GM18951 (cell line): ENCODE data around the gene GJB5.

Source experiments
- POLR2A ChIP-seq: IDR thresholded peaks from 4 replicates; pipeline ENCODE4 v1.6.1; 2011; ENCODE audit warnings: mild to moderate bottlenecking; ENCODE audit not compliant: insufficient read length, insufficient read depth; ENCODE audit errors: extremely low read depth
- in situ Hi-C: fragments of 300-500 bp; cut with MboI; formaldehyde crosslinking; loops from one replicate; pipeline ENCODE4 v1.12.0; 2022; ENCODE audit warnings: low sequenced_read_pairs, mixed read lengths, inconsistent platforms; ENCODE audit not compliant: unreplicated experiment

Gene GJB5

GRCh38 chr1:34774957-34775356 lies 20.1 kb downstream of the GJB5 start:
- in situ Hi-C loops: no loop called here
- TF ChIP-seq POLR2A: no peak

- TF ChIP-seq POLR2A: no peak
- in situ Hi-C loops: no loop called here
Measured at GRCh38 chr1:34776911-34777310, 22.1 kb downstream of the GJB5 start.

- in situ Hi-C loops: no loop called here
- no peak for TF ChIP-seq POLR2A
Measured at GRCh38 chr1:34777519-34778321, 22.9 kb downstream of the GJB5 start.

GRCh38 chr1:34778381-34778780 lies 23.5 kb downstream of the GJB5 start:
- in situ Hi-C loops: no loop called here
- no peak for TF ChIP-seq POLR2A

GRCh38 chr1:34779005-34779404 lies 24.2 kb downstream of the GJB5 start:
- in situ Hi-C loops: no loop called here
- no peak for TF ChIP-seq POLR2A

- no peak for TF ChIP-seq POLR2A
- in situ Hi-C loops: no loop called here
Measured at GRCh38 chr1:34779526-34779925, 24.7 kb downstream of the GJB5 start.

- in situ Hi-C loops: no loop called here
- TF ChIP-seq POLR2A: no peak
Measured at GRCh38 chr1:34779962-34780361, 25.1 kb downstream of the GJB5 start.

GRCh38 chr1:34780528-34780927 lies 25.7 kb downstream of the GJB5 start:
- in situ Hi-C loops: no loop called here
- no peak for TF ChIP-seq POLR2A

- no peak for TF ChIP-seq POLR2A
- in situ Hi-C loops: no loop called here
Measured at GRCh38 chr1:34781071-34781843, 26.4 kb downstream of the GJB5 start, which contains the start of gene GJB3. GJB3 (plus strand) TSS chr1:34781214; CDS start chr1:34784763, 3,549 bp downstream.

- TF ChIP-seq POLR2A: no peak
- in situ Hi-C loops: no loop called here
Measured at GRCh38 chr1:34781844-34782391, 27.1 kb downstream of the GJB5 start.

- TF ChIP-seq POLR2A: no peak
- in situ Hi-C loops: no loop called here
Measured at GRCh38 chr1:34784751-34785221, 29.9 kb downstream of the GJB5 start.

- no peak for TF ChIP-seq POLR2A
- in situ Hi-C loops: no loop called here
Measured at GRCh38 chr1:34785231-34785874, 30.5 kb downstream of the GJB5 start.

GRCh38 chr1:34785875-34786470 lies 31.1 kb downstream of the GJB5 start:
- TF ChIP-seq POLR2A: no peak
- in situ Hi-C loops: no loop called here
